ENCODE data around the gene ANKRD29.
"Not testable (repeated sequence)": the region's sequence is repeated elsewhere in the genome, so short reads cannot be mapped to it uniquely, and the experiment has no call there.

The ANKRD29 gene

GRCh38 chr18:23583071-23583865 is 79.4 kb downstream of the ANKRD29 start:
- DNase-seq (ENCODE audit: low read depth), result no peak

GRCh38 chr18:23580677-23581367 is 81.9 kb downstream of the ANKRD29 start:
- no peak for DNase-seq (ENCODE audit: low read depth)

- no peak for DNase-seq (ENCODE audit: low read depth)
These were observed 83.6 kb downstream of the ANKRD29 start for GRCh38 chr18:23578891-23579653.

GRCh38 chr18:23578067-23578701 is 84.5 kb downstream of the ANKRD29 start:
- no peak for DNase-seq (ENCODE audit: low read depth)

- not testable (repeated sequence) for DNase-seq (ENCODE audit: low read depth)
These were observed 85.2 kb downstream of the ANKRD29 start for GRCh38 chr18:23577521-23577920.

- DNase-seq (ENCODE audit: low read depth), result no peak
These were observed 87.4 kb downstream of the ANKRD29 start for GRCh38 chr18:23575309-23575651.

GRCh38 chr18:23574611-23575308 is 88.0 kb downstream of the ANKRD29 start:
- no peak for DNase-seq (ENCODE audit: low read depth)

- no peak for DNase-seq (ENCODE audit: low read depth)
These were observed 88.9 kb downstream of the ANKRD29 start for GRCh38 chr18:23573626-23574431.

GRCh38 chr18:23573020-23573419 is 89.7 kb downstream of the ANKRD29 start:
- no peak for DNase-seq (ENCODE audit: low read depth)

- DNase-seq (ENCODE audit: low read depth), result no peak
These were observed 90.1 kb downstream of the ANKRD29 start for GRCh38 chr18:23572570-23572969.

GRCh38 chr18:23572012-23572411 is 90.7 kb downstream of the ANKRD29 start:
- no peak for DNase-seq (ENCODE audit: low read depth)

- no peak for DNase-seq (ENCODE audit: low read depth)
These were observed 91.7 kb downstream of the ANKRD29 start for GRCh38 chr18:23570912-23571504.

GRCh38 chr18:23569299-23570063 is 93.2 kb downstream of the ANKRD29 start:
- DNase-seq (ENCODE audit: low read depth), result no peak

GRCh38 chr18:23568281-23569138 is 94.2 kb downstream of the ANKRD29 start:
- no peak for DNase-seq (ENCODE audit: low read depth)

GRCh38 chr18:23567671-23568070 is 95.0 kb downstream of the ANKRD29 start:
- DNase-seq (ENCODE audit: low read depth), result no peak

GRCh38 chr18:23565916-23566547 is 96.7 kb downstream of the ANKRD29 start:
- no peak for DNase-seq (ENCODE audit: low read depth)

- DNase-seq (ENCODE audit: low read depth), result no peak
These were observed 99.2 kb downstream of the ANKRD29 start for GRCh38 chr18:23563377-23564043.

GRCh38 chr18:23560186-23560585 is 102.5 kb downstream of the ANKRD29 start:
- DNase-seq (ENCODE audit: low read depth), result no peak

Measured in stimulated activated CD4-positive, alpha-beta T cell treated with anti-CD3 and anti-CD28 coated beads, Interleukin-2, amount 100 ng/mL, for 4 hours (primary cell).